MM.1S (cell line): ENCODE measurements around the gene RBM47.

Source experiments
- DNase-seq: peaks from one replicate; pipeline ENCODE4 v3.0.0-alpha.2; 2015
- H2AFZ ChIP-seq: fragments of 300-600 bp; sonication (generic); 2 replicates; pipeline ENCODE4 v1.6.0; 2016; ENCODE audit warnings: antibody characterized with exemption, low read length
- H3F3A ChIP-seq: fragments of 300-600 bp; sonication (generic); 2 replicates; pipeline ENCODE4 v1.6.1; 2016; ENCODE audit warnings: mild to moderate bottlenecking, antibody characterized with exemption, low read length, moderate library complexity, mixed read lengths; ENCODE audit not compliant: insufficient read depth
- H3K27ac ChIP-seq: fragments of 300-600 bp; sonication (generic); 2 replicates; pipeline ENCODE4 v1.5.1; 2016; ENCODE audit warnings: mild to moderate bottlenecking, low read length
- H3K27me3 ChIP-seq: fragments of 300-600 bp; sonication (generic); replicated peaks from 2 replicates; pipeline ENCODE4 v1.6.0; 2016; ENCODE audit warnings: low read length; ENCODE audit not compliant: insufficient read depth
- H3K36me3 ChIP-seq: fragments of 300-600 bp; sonication (generic); replicated peaks from 2 replicates; pipeline ENCODE4 v1.6.1; 2016; ENCODE audit warnings: mild to moderate bottlenecking, low read length, mixed read lengths; ENCODE audit not compliant: insufficient read depth
- H3K4me1 ChIP-seq: fragments of 300-600 bp; sonication (generic); 2 replicates; pipeline ENCODE4 v1.6.1; 2016; ENCODE audit warnings: low read length, mixed read lengths
- H3K4me2 ChIP-seq: fragments of 300-600 bp; sonication (generic); 2 replicates; pipeline ENCODE4 v1.6.0; 2016; ENCODE audit warnings: low read depth, low read length
- H3K4me3 ChIP-seq: fragments of 300-600 bp; sonication (generic); 2 replicates; pipeline ENCODE4 v1.5.1; 2016; ENCODE audit warnings: low read length, mixed read lengths
- H3K79me2 ChIP-seq: fragments of 300-600 bp; sonication (generic); 2 replicates; pipeline ENCODE4 v1.6.1; 2016; ENCODE audit warnings: mixed run types, low read length, mixed read lengths
- H3K9ac ChIP-seq: fragments of 300-600 bp; sonication (generic); 2 replicates; pipeline ENCODE4 v1.6.1; 2016; ENCODE audit warnings: low read length, mixed read lengths
- H3K9me2 ChIP-seq: fragments of 300-600 bp; sonication (generic); replicated peaks from 2 replicates; pipeline ENCODE4 v1.6.1; 2016; ENCODE audit warnings: mild to moderate bottlenecking, low read length, mixed read lengths; ENCODE audit not compliant: insufficient read depth
- H3K9me3 ChIP-seq: fragments of 300-600 bp; sonication (generic); replicated peaks from 2 replicates; pipeline ENCODE4 v1.6.1; 2016; ENCODE audit warnings: mild to moderate bottlenecking, low read length, mixed read lengths; ENCODE audit not compliant: insufficient read depth
- H4K20me1 ChIP-seq: fragments of 300-600 bp; sonication (generic); 2 replicates; pipeline ENCODE4 v1.6.1; 2016; ENCODE audit warnings: mild to moderate bottlenecking, low read length, moderate library complexity, mixed read lengths; ENCODE audit not compliant: insufficient read depth
- CTCF ChIP-seq: fragments of 300-600 bp; sonication (generic); IDR thresholded peaks from 2 replicates; pipeline ENCODE4 v1.5.1; 2016; ENCODE audit warnings: antibody characterized with exemption, low read length, mixed read lengths
- EZH2 ChIP-seq: fragments of 300-600 bp; sonication (generic); optimal IDR thresholded peaks from 2 replicates; pipeline ENCODE3; 2017; ENCODE audit warnings: low read depth, mild to moderate bottlenecking, antibody characterized with exemption, low read length, mixed read lengths
- EZH2phosphoT487 ChIP-seq: fragments of 300-600 bp; sonication (generic); IDR thresholded peaks from 2 replicates; pipeline ENCODE4 v1.6.1; 2018; ENCODE audit warnings: antibody characterized with exemption, low read length

The RBM47 gene

GRCh38 chr4:40617872-40618271 is 11.8 kb downstream of the RBM47 start:
- Histone ChIP-seq H3K9me2 (no peaks in the 10 kb centered on the region), H3K9me3 (no peaks in the 10 kb centered on the region), H3K36me3 (no peaks in the 10 kb centered on the region), H3F3A (peaks cover 19% of the 10 kb centered on the region), H3K4me2 (no peak overlapping the region), H4K20me1 (no peaks in the 10 kb centered on the region), H3K79me2 (peaks cover 90% of the 10 kb centered on the region), H3K9ac (no peak overlapping the region), H2AFZ (no peak overlapping the region), H3K4me3 (no peak overlapping the region), H3K4me1 (peaks cover 19% of the 10 kb centered on the region), H3K27ac (no peak overlapping the region), H3K27me3 (no peaks in the 10 kb centered on the region)
- DNase-seq: no peak
- no peak for TF ChIP-seq CTCF
- TF ChIP-seq EZH2phosphoT487: no peak
- TF ChIP-seq EZH2: no peak

DNA sequence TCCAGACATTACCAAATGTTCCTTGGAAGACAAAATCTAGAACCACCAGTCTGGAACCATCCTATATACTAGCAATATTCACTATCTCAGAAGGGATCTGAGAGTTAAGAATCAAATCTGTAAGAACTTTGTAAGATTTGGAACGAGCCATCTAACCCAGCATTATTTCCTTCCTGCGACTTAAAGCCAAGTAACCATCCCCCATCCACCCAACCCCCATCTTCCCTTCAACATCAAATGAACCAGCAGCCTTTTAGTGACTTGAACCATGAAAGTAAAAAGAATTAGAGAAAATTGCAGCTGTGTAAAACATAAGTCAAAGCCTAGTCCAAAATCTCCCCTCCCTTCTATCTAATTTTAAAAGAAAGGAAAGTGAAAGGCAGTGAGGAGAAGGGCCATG is 15.6 kb downstream of the RBM47 start:
- Histone ChIP-seq H3K79me2 (peaks cover 92% of the 10 kb centered on the region), H3K36me3 (no peaks in the 10 kb centered on the region), H4K20me1 (no peaks in the 10 kb centered on the region), H2AFZ (no peak overlapping the region), H3K9ac (no peak overlapping the region), H3K4me1 (no peaks in the 10 kb centered on the region), H3K27me3 (no peaks in the 10 kb centered on the region), H3K27ac (no peak overlapping the region), H3K9me3 (no peaks in the 10 kb centered on the region), H3F3A (no peaks in the 10 kb centered on the region), H3K9me2 (no peaks in the 10 kb centered on the region), H3K4me3 (no peak overlapping the region), H3K4me2 (no peak overlapping the region)
- DNase-seq: no peak
- TF ChIP-seq EZH2 (no peak), CTCF (no peak)

GRCh38 chr4:40613456-40613855 is 16.2 kb downstream of the RBM47 start:
- no peaks in the 10 kb centered on the region for H3F3A ChIP-seq
- H3K4me2 ChIP-seq: no peak overlapping the region
- no peaks in the 10 kb centered on the region for H3K4me1 ChIP-seq
- TF ChIP-seq EZH2phosphoT487 (no peak), EZH2 (no peak), CTCF (no peak)
- no peaks in the 10 kb centered on the region for H4K20me1 ChIP-seq
- H2AFZ ChIP-seq: no peak overlapping the region
- H3K9me3 ChIP-seq: no peaks in the 10 kb centered on the region
- H3K9ac ChIP-seq: no peak overlapping the region
- H3K9me2 ChIP-seq: no peaks in the 10 kb centered on the region
- peaks cover 89% of the 10 kb centered on the region for H3K79me2 ChIP-seq
- H3K27ac ChIP-seq: no peak overlapping the region
- no peaks in the 10 kb centered on the region for H3K36me3 ChIP-seq
- no peak for DNase-seq
- no peaks in the 10 kb centered on the region for H3K27me3 ChIP-seq
- no peak overlapping the region for H3K4me3 ChIP-seq
